ENCODE measurements around the gene ERVH48-1.

DNA sequence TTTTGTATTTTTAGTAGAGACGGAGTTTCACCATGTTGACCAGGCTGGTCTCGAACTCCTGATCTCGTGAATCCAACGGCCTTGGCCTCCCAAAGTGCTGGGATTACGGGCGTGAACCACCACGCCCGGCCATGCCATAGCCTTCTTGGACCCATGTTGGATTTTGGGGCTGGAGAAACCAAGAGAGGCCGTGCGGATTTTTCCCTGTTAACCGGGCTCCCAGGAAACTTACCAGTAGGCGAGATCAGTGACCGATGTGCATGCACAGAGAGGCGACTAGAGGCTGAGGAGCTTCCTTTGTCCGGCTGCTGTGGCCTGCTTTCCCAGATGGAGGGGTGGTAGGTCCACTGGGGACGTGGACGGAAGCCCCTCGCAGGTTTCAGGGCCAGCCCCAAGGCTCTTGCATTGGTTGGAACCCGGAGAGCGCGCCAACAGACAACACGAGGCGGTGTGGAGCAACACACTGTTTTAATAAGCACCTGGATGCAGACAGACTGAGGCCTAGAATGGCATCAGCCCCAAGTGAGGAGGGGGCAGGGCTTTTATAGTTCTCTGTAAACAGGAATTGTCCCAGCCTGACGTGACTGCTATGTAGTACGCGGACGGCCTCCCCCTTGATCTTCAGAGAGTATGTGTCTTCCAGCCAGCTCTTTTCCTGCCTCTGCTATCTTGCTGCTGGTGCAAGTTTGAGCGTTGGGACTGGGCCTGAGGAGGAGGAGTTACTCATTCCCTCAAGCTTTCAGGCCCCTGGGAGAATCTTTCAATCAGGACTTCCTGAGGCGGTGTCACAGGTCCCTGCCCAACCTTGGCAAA, at the start of gene ERVH48-1:
- TF ChIP-seq E2F4 (CRISPR knock-in tag; IDR thresholded peaks at IDR 0.05; ENCODE audit: borderline replicate concordance, low read depth) = no peak
- TF ChIP-seq PRDM15 (CRISPR knock-in tag; IDR thresholded peaks at IDR 0.05) = no peak
- no peak for TF ChIP-seq CTCF (IDR thresholded peaks at IDR 0.05)
- TF ChIP-seq ZNF423 (CRISPR knock-in tag; IDR thresholded peaks at IDR 0.05) = no peak
- TF ChIP-seq ZBTB21 (CRISPR knock-in tag; IDR thresholded peaks at IDR 0.05; ENCODE audit: borderline replicate concordance) = no peak

All from WTC11 (cell line).